WTC11 (cell line): ENCODE measurements around the gene ATG7. TPM values are rescaled to one million over a fixed set of nuclear protein-coding genes. Genes with fewer than 3 reads are reported as not detected.

Source experiments
- ATAC-seq: fragments of 200-7000 bp; cut with Tn5 transposase; 2 replicates; pipeline ENCODE4 v1.10.0; 2021; ENCODE audit warnings: mild to moderate bottlenecking, moderate library complexity
- CTCF ChIA-PET: fragments of 300-600 bp; sonication (Branson Sonifier 250); formaldehyde crosslinking; loops from one replicate; lab custom pipeline; 2021; ENCODE audit warnings: antibody characterized with exemption; lab: Charles Lee
- POLR2A ChIA-PET: fragments of 350-600 bp; sonication (Branson Sonifier 250); formaldehyde crosslinking; loops from one replicate; lab custom pipeline; 2021; ENCODE audit warnings: antibody characterized with exemption; lab: Charles Lee
- DNase-seq: peaks from one replicate; pipeline ENCODE4 v3.0.0; 2021; ENCODE audit warnings: low spot score
- H3K27ac Mint-ChIP-seq: 2 replicates; pipeline ENCODE4 v1.8.0; 2021; ENCODE audit warnings: mixed read lengths
- H3K27me3 Mint-ChIP-seq: 2 replicates; pipeline ENCODE4 v1.8.0; 2021; ENCODE audit warnings: low read depth, mild to moderate bottlenecking, moderate library complexity, mixed read lengths
- H3K36me3 Mint-ChIP-seq: 2 replicates; pipeline ENCODE4 v1.8.0; 2021; ENCODE audit warnings: mixed read lengths
- H3K4me1 Mint-ChIP-seq: 2 replicates; pipeline ENCODE4 v1.8.0; 2022; ENCODE audit warnings: mixed read lengths
- H3K4me3 Mint-ChIP-seq: 2 replicates; pipeline ENCODE4 v1.8.0; 2021; ENCODE audit warnings: mild to moderate bottlenecking, moderate library complexity, mixed read lengths
- H3K9me3 Mint-ChIP-seq: 2 replicates; pipeline ENCODE4 v1.8.0; 2021; ENCODE audit warnings: mixed read lengths
- CDX4 ChIP-seq: fragments of 250-450 bp; sonication (Bioruptor Pico); IDR thresholded peaks from 2 replicates; pipeline ENCODE4 v1.9.0; 2021; ENCODE audit warnings: moderate library complexity, mild to moderate bottlenecking, inconsistent platforms, borderline replicate concordance
- E2F5 ChIP-seq: sonication (generic); formaldehyde crosslinking; IDR thresholded peaks from 2 replicates; pipeline ENCODE4 v1.8.1; 2022; ENCODE audit warnings: mild to moderate bottlenecking, moderate library complexity, missing genetic modification reagents
- ELF4 ChIP-seq: sonication (generic); formaldehyde crosslinking; IDR thresholded peaks from 2 replicates; pipeline ENCODE4 v1.8.1; 2022; ENCODE audit warnings: low read depth, mild to moderate bottlenecking, moderate library complexity, missing genetic modification reagents
- FOXJ3 ChIP-seq: sonication (generic); formaldehyde crosslinking; IDR thresholded peaks from 2 replicates; pipeline ENCODE4 v1.9.0; 2021; ENCODE audit warnings: missing genetic modification reagents, mild to moderate bottlenecking, borderline replicate concordance
- KAT7 ChIP-seq: sonication (generic); formaldehyde crosslinking; IDR thresholded peaks from 2 replicates; pipeline ENCODE4 v1.8.1; 2023; ENCODE audit warnings: missing genetic modification reagents, mild to moderate bottlenecking, borderline replicate concordance
- MXD4 ChIP-seq: fragments of 250-450 bp; sonication (Bioruptor Pico); IDR thresholded peaks from 2 replicates; pipeline ENCODE4 v1.8.0; 2021; ENCODE audit warnings: mild to moderate bottlenecking, moderate library complexity, borderline replicate concordance
- SOX15 ChIP-seq: fragments of 250-450 bp; sonication (Bioruptor Pico); IDR thresholded peaks from 2 replicates; pipeline ENCODE4 v1.9.0; 2021; ENCODE audit warnings: mild to moderate bottlenecking
- STAT6 ChIP-seq: sonication (generic); formaldehyde crosslinking; conservative IDR thresholded peaks from 2 replicates; pipeline ENCODE4 v1.8.1; 2023; ENCODE audit warnings: mild to moderate bottlenecking, low read depth, missing genetic modification reagents, moderate library complexity
- ZNF121 ChIP-seq: sonication (generic); formaldehyde crosslinking; IDR thresholded peaks from 2 replicates; pipeline ENCODE4 v1.8.0; 2023; ENCODE audit warnings: missing genetic modification reagents
- ZNF396 ChIP-seq: fragments of 250-450 bp; sonication (Bioruptor Pico); IDR thresholded peaks from 2 replicates; pipeline ENCODE4 v1.8.0; 2021; ENCODE audit warnings: mild to moderate bottlenecking, moderate library complexity, borderline replicate concordance
- total RNA-seq: library from RNA; stranded (reverse); gene quantifications from 3 replicates; pipeline ENCODE4 v1.2.3, GENCODE V29; 2021
- TF ChIP-seq, protein P1 (sequence below): sonication (generic); formaldehyde crosslinking; IDR thresholded peaks from 2 replicates; pipeline ENCODE4 v1.8.0; 2023; ENCODE audit warnings: missing genetic modification reagents, mild to moderate bottlenecking, borderline replicate concordance
- TF ChIP-seq, protein P2 (sequence below): sonication (generic); formaldehyde crosslinking; IDR thresholded peaks from 2 replicates; pipeline ENCODE4 v1.8.1; 2023; ENCODE audit warnings: mild to moderate bottlenecking, missing genetic modification reagents
- TF ChIP-seq, protein P3 (sequence below): fragments of 250-450 bp; sonication (Bioruptor Pico); conservative IDR thresholded peaks from 2 replicates; pipeline ENCODE4 v1.9.0; 2021; ENCODE audit warnings: mild to moderate bottlenecking
- TF ChIP-seq, protein P4 (sequence below): fragments of 250-450 bp; sonication (Bioruptor Pico); IDR thresholded peaks from 2 replicates; pipeline ENCODE4 v1.8.0; 2021; ENCODE audit warnings: mild to moderate bottlenecking

The ATG7 gene
- total RNA-seq, 1 experiment from 2014 or later, result 17.5 TPM

GRCh38 chr3:11543948-11544387 is 271.8 kb downstream of the ATG7 start (continued):
- TF ChIP-seq, protein P1, sequence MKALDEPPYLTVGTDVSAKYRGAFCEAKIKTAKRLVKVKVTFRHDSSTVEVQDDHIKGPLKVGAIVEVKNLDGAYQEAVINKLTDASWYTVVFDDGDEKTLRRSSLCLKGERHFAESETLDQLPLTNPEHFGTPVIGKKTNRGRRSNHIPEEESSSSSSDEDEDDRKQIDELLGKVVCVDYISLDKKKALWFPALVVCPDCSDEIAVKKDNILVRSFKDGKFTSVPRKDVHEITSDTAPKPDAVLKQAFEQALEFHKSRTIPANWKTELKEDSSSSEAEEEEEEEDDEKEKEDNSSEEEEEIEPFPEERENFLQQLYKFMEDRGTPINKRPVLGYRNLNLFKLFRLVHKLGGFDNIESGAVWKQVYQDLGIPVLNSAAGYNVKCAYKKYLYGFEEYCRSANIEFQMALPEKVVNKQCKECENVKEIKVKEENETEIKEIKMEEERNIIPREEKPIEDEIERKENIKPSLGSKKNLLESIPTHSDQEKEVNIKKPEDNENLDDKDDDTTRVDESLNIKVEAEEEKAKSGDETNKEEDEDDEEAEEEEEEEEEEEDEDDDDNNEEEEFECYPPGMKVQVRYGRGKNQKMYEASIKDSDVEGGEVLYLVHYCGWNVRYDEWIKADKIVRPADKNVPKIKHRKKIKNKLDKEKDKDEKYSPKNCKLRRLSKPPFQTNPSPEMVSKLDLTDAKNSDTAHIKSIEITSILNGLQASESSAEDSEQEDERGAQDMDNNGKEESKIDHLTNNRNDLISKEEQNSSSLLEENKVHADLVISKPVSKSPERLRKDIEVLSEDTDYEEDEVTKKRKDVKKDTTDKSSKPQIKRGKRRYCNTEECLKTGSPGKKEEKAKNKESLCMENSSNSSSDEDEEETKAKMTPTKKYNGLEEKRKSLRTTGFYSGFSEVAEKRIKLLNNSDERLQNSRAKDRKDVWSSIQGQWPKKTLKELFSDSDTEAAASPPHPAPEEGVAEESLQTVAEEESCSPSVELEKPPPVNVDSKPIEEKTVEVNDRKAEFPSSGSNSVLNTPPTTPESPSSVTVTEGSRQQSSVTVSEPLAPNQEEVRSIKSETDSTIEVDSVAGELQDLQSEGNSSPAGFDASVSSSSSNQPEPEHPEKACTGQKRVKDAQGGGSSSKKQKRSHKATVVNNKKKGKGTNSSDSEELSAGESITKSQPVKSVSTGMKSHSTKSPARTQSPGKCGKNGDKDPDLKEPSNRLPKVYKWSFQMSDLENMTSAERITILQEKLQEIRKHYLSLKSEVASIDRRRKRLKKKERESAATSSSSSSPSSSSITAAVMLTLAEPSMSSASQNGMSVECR (CRISPR knock-in tag), result no peak
- TF ChIP-seq, protein P2, sequence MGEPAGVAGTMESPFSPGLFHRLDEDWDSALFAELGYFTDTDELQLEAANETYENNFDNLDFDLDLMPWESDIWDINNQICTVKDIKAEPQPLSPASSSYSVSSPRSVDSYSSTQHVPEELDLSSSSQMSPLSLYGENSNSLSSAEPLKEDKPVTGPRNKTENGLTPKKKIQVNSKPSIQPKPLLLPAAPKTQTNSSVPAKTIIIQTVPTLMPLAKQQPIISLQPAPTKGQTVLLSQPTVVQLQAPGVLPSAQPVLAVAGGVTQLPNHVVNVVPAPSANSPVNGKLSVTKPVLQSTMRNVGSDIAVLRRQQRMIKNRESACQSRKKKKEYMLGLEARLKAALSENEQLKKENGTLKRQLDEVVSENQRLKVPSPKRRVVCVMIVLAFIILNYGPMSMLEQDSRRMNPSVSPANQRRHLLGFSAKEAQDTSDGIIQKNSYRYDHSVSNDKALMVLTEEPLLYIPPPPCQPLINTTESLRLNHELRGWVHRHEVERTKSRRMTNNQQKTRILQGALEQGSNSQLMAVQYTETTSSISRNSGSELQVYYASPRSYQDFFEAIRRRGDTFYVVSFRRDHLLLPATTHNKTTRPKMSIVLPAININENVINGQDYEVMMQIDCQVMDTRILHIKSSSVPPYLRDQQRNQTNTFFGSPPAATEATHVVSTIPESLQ (CRISPR knock-in tag), result no peak
- TF ChIP-seq STAT6 (no peak), ZNF396 (no peak)
- TF ChIP-seq, protein P3, sequence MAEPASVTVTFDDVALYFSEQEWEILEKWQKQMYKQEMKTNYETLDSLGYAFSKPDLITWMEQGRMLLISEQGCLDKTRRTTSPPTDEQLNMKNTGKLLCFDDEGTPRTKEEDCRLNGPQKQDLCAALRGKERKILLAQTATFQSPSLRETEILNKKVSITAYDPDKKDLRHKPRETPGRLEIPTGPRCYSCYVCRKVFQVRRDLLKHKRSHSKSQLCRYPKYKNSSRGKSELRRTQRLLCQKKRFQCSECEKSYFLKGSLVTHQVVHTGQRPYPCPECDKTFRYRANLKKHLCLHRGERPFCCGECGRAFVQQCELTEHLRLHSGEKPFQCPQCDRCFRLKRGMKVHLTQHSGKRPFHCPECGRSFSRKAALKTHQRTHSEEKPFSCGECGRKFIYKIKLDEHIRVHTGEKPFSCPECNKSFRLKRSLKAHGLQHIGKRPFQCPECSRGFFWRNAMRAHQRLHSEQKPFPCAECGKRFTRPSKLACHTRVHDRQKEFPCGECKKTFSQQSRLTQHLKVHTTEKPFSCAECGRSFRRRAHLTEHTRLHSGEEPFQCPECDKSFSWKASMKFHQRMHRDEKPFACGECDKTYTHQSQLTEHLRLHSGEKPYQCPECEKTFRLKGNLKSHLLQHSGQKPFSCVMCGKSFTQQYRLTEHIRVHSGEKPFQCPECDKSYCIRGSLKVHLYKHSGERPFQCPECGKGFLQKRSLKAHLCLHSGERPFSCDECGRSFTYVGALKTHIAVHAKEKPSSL, result no peak
- TF ChIP-seq, protein P4, sequence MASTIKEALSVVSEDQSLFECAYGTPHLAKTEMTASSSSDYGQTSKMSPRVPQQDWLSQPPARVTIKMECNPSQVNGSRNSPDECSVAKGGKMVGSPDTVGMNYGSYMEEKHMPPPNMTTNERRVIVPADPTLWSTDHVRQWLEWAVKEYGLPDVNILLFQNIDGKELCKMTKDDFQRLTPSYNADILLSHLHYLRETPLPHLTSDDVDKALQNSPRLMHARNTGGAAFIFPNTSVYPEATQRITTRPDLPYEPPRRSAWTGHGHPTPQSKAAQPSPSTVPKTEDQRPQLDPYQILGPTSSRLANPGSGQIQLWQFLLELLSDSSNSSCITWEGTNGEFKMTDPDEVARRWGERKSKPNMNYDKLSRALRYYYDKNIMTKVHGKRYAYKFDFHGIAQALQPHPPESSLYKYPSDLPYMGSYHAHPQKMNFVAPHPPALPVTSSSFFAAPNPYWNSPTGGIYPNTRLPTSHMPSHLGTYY, result no peak

DNA sequence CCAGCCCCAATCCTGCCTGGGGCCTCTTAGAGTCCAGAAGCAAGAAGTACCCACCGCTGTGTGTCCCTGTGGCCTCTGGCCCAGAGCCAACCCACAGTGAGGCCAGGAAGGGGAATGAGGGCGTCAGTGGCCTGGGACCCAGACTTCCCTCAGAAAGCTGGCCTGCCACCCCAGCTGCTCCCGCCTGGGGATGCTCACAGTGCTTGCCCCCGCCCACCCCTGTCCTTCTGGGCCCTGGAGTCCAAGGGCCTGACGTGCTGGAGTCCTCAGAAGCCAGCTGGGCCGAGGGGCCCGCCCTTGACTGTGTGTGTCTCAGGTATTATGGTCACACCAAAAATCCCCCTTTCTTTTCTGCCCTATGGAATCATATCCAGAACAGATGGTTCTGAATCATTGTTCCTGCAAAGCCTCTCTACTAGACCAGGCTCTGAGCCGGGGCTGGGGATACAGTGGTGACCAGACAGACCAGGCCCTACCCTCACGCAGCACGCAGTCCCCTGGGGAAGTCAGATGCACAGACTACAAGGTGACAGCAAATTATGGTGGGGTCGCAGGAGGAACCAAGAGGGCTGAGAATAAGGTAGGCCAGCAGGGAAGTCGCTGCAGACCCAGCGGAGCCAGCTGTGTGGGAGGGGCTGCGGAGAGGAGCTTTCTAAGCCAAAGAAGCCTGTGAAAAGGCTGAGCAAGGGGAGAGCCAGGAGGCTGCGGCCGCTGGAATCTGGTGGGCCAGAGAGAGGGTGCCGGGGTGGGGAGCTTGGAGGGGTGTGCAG is 272.4 kb downstream of the ATG7 start:
- ATAC-seq, result peak; percentile 44
- CTCF ChIA-PET, result interaction anchor here (1.3 to 2.1 kb wide), 2 partner anchors 9 to 165 kb away, joined by 3 to 9 read pairs; no protein-coding TSS in a partner anchor
- DNase-seq, result no peak
- H3K4me1 Mint-ChIP-seq, result no peaks in the 10 kb centered on the region
- peak overlapping the region; percentile 15; the same call in 1 of the 2 replicates for H3K27ac Mint-ChIP-seq
- H3K27me3 Mint-ChIP-seq, result no peaks in the 10 kb centered on the region
- TF ChIP-seq SOX15 (CRISPR knock-in tag), result no peak
- no peak for TF ChIP-seq MXD4 (CRISPR knock-in tag)
- TF ChIP-seq ZNF121 (CRISPR knock-in tag), result no peak
- no peak for TF ChIP-seq ZNF396
- TF ChIP-seq E2F5 (CRISPR knock-in tag), result no peak
- no peak for TF ChIP-seq FOXJ3 (CRISPR knock-in tag)
- no peak for TF ChIP-seq KAT7 (CRISPR knock-in tag)
- no peak for TF ChIP-seq CDX4 (CRISPR knock-in tag)
- TF ChIP-seq ELF4 (CRISPR knock-in tag), result no peak
- no peak overlapping the region for H3K4me3 Mint-ChIP-seq
- 0 out of 2 replicates have a peak, but pooled peaks cover 4% of the 10 kb centered on the region for H3K9me3 Mint-ChIP-seq
- POLR2A ChIA-PET, result interaction anchor here (0.7 kb wide), 1 partner anchor 9 kb away, joined by 3 read pairs; no protein-coding TSS in a partner anchor
- no peaks in the 10 kb centered on the region for H3K36me3 Mint-ChIP-seq
